ENCODE data around the gene ZCCHC17. TPM values are rescaled to one million over a fixed set of nuclear protein-coding genes. Genes with fewer than 3 reads are reported as not detected.
"Not testable (repeated sequence)": the region's sequence is repeated elsewhere in the genome, so short reads cannot be mapped to it uniquely, and the experiment has no call there.

ZCCHC17 gene
- total RNA-seq, 6 donors from 2014 or later, result 4.3 to 19.9 (median 17.8) TPM

GRCh38 chr1:31258581-31258980, 38.3 kb upstream of the ZCCHC17 start:
- Histone ChIP-seq H3K9me3 (no peaks in the 10 kb centered on the region), H3K4me3 (no peak overlapping the region), H3K4me1 (no peaks in the 10 kb centered on the region), H3K27me3 (no peaks in the 10 kb centered on the region), H3K27ac (no peak overlapping the region), H3K36me3 (peaks cover 13 to 64% (median 47%) of the 10 kb centered on the region in 4 donors)
- DNase-seq (no peak), ATAC-seq (ENCODE audit: low FRiP score in 2 of 2) (no peak)
- TF ChIP-seq CTCF (IDR thresholded peaks at IDR 0.05) (no peak), POLR2A (IDR thresholded peaks at IDR 0.05) (no peak)
- WGBS, 2 donors, result 47 to 100% methylated on average over 1 of the region's 1 CpG

GRCh38 chr1:31259746-31260145, 37.1 kb upstream of the ZCCHC17 start:
- Histone ChIP-seq H3K27ac (no peak overlapping the region), H3K27me3 (no peaks in the 10 kb centered on the region), H3K4me1 (no peaks in the 10 kb centered on the region), H3K9me3 (no peaks in the 10 kb centered on the region), H3K4me3 (no peak overlapping the region), H3K36me3 (peaks cover 13 to 69% (median 51%) of the 10 kb centered on the region in 4 donors)
- TF ChIP-seq POLR2AphosphoS5 (IDR thresholded peaks at IDR 0.05), result no peak
- DNase-seq (no peak), ATAC-seq (ENCODE audit: low FRiP score in 2 of 2) (no peak)
- WGBS, 2 donors, result 85 to 98% methylated on average over 3 of the region's 3 CpGs

- H3K27me3 ChIP-seq, result no peaks in the 10 kb centered on the region
- H3K9me3 ChIP-seq, result no peaks in the 10 kb centered on the region
- 96 to 100% methylated on average over 3 of the region's 3 CpGs for WGBS, 2 donors
- DNase-seq (no peak), ATAC-seq (ENCODE audit: low FRiP score in 2 of 2) (no peak)
- peaks cover 18 to 89% (median 59%) of the 10 kb centered on the region in 4 donors for H3K36me3 ChIP-seq
- TF ChIP-seq CTCF (IDR thresholded peaks at IDR 0.05), result no peak
- no peak for TF ChIP-seq EP300 (IDR thresholded peaks at IDR 0.05)
- TF ChIP-seq POLR2AphosphoS5 (IDR thresholded peaks at IDR 0.05), result no peak
- no peak for TF ChIP-seq POLR2A (IDR thresholded peaks at IDR 0.05)
- no peak overlapping the region for H3K27ac ChIP-seq
- H3K4me1 ChIP-seq, result peaks cover 0 to 3% (median 0%) of the 10 kb centered on the region in 4 donors
- no peak overlapping the region for H3K4me3 ChIP-seq
Measured at GRCh38 chr1:31261916-31262315, 34.9 kb upstream of the ZCCHC17 start.

GRCh38 chr1:31262393-31262792, 34.4 kb upstream of the ZCCHC17 start:
- DNase-seq; H3K27ac ChIP-seq; H3K4me3 ChIP-seq; H3K4me1 ChIP-seq; H3K9me3 ChIP-seq; ATAC-seq (ENCODE audit: low FRiP score in 2 of 2); H3K27me3 ChIP-seq: not testable (repeated sequence)
- H3K36me3 ChIP-seq, result peaks cover 23 to 89% (median 62%) of the 10 kb centered on the region in 4 donors
- 91 to 93% methylated on average over 5 of the region's 5 CpGs for WGBS, 2 donors

GRCh38 chr1:31263408-31263807, 33.4 kb upstream of the ZCCHC17 start:
- ATAC-seq (ENCODE audit: low FRiP score in 2 of 2) (no peak), DNase-seq (no peak)
- Histone ChIP-seq H3K27me3 (no peaks in the 10 kb centered on the region), H3K27ac (no peak overlapping the region), H3K9me3 (no peaks in the 10 kb centered on the region), H3K4me3 (no peak overlapping the region), H3K36me3 (peaks cover 24 to 89% (median 61%) of the 10 kb centered on the region in 4 donors), H3K4me1 (peaks cover 0 to 3% (median 0%) of the 10 kb centered on the region in 4 donors)
- WGBS, 2 donors, result 92 to 95% methylated on average over 3 of the region's 3 CpGs
- TF ChIP-seq EP300 (IDR thresholded peaks at IDR 0.05), result no peak
- no peak for TF ChIP-seq POLR2A (IDR thresholded peaks at IDR 0.05)
- TF ChIP-seq POLR2AphosphoS5 (IDR thresholded peaks at IDR 0.05), result no peak
- TF ChIP-seq CTCF (IDR thresholded peaks at IDR 0.05), result no peak

- Histone ChIP-seq H3K9me3 (no peaks in the 10 kb centered on the region), H3K27me3 (no peaks in the 10 kb centered on the region), H3K36me3 (peaks cover 20 to 89% (median 57%) of the 10 kb centered on the region in 4 donors), H3K4me1 (peaks cover 0 to 3% (median 0%) of the 10 kb centered on the region in 4 donors), H3K4me3 (no peak overlapping the region), H3K27ac (no peak overlapping the region)
- TF ChIP-seq POLR2AphosphoS5 (IDR thresholded peaks at IDR 0.05) (no peak), POLR2A (IDR thresholded peaks at IDR 0.05) (no peak), CTCF (IDR thresholded peaks at IDR 0.05) (no peak), EP300 (IDR thresholded peaks at IDR 0.05) (no peak)
- 75 to 88% methylated on average over 1 of the region's 1 CpG for WGBS, 2 donors
- ATAC-seq (ENCODE audit: low FRiP score in 2 of 2), result no peak
- DNase-seq, result no peak
Measured at GRCh38 chr1:31264790-31265386, 31.9 kb upstream of the ZCCHC17 start.
